NCI-H748 (cell line): ENCODE data around the gene FOXE3.

Source experiments
- DNase-seq: peaks from one replicate; lab custom pipeline; 2025; ENCODE audit not compliant: unreplicated experiment; lab: John Stamatoyannopoulos, UW

Gene FOXE3

DNA sequence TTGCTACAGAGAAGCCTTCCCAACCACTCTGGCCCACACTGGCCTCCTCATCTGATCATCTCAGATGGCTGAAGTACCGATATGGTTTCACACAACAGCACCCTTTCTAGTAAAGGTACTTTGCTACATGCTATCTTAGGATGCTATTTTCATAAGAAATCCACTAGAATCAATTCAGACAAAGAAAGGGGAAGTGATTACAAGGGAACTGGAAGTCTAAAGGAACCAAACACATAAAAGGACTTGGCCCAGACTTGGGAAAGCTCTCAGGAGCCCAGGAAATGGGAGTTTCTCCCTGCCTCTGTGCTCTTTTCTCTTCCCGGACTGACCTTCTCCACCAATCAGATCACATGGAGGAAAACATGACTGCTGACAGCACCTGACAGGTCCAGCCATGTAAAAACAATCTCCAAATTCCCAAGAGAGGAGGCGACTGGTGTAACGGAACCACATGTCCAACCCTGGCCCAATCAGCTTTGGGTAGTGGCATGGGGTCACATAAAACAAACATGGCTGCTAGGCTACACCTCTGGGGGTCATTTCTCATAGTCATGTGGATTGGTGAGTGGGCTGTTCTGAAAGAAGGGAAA is 12.7 kb upstream of the FOXE3 start:
- no peak for DNase-seq

DNA sequence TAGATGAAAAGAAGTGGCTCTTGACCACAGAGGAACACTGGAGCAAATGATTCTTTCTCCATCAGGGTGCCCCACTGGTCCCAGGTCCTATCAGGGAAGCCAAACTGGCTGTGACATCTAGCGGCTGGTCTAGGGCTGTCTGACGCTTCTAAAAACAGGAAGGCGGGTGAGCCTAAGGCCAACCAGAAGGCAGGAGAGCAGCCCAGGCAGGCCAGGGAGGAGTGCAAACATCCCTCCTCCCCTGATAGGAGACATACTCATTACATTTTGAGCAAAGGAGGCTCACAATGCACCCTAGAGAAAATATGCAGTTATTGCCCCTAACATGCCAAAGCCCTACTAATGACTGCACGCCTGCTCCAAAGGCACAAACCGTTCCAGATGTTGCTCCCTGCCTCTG is 10.4 kb upstream of the FOXE3 start:
- DNase-seq, result no peak

DNA sequence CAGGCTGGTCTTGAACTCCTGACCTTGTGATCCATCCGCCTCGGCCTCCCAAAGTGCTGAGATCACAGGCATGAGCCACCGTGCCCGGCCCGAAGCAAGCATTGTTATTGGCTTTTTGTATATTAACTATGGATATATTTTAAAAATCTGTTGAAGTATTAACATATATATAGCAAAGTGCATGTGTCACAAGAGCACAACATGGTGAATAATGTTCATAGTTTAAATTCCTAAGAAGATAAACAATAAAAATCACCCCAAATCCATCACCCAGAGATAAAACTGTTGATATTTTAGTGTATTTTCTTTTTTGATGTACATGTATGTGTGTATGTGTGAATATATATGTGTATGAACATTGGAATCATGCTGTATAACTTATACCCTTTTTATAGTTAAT is 9.1 kb upstream of the FOXE3 start:
- no peak for DNase-seq

DNA sequence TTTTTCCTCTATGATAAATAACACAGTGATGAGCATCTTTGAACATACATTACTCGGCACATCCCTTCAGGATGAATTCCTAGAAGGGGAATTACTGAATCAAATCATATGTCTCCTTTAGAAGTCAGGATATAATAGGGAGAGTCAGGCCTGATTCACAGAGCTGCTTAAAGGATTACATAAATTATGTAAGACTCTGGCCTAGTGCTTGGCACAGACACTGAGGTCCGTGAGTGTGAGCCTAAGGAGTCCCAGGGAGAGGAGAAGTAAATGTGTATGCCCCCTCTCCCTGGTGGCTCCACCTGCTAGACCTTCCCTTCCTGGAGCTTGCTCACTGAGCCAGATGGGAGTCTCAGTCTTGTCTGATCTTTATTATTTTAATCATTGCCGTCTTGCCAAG is 8.6 kb upstream of the FOXE3 start:
- DNase-seq, result no peak

DNA sequence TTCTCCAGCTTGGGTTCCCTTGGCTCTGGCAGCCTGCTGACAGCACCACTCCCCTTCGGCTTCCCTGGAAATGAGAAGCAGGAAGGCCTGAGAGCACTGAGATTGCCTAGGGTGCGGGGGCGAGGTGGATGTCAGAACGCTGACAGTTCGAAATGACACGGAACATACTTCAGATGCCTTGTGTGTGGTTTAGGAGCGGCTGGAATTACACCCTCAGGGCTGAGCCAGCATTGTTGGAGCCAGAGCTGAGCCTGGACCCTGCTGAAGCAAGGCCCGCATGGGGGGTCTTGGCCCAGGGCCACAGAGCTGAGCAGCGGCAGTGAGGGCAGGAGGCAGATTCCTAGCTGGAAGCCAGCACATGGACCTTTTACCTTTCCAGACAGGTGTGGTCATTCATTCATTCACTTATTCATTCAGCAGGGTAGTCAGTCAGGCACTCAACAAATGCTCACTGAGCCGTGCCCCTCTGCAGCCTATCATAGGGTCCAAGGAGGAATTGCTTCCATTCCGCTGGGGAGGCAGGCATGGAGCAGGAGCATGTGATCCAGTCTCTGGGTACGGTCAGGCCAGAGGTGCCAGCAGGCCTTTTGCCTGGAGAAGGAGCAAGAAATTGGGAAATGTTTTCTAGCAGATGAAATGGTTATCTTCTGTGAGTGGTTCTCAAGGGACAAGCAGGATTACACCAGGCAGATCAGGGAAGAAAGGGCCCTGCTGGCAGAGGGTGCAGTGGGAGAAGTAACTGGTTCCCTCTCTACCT is 6.6 kb upstream of the FOXE3 start:
- DNase-seq, result no peak

DNA sequence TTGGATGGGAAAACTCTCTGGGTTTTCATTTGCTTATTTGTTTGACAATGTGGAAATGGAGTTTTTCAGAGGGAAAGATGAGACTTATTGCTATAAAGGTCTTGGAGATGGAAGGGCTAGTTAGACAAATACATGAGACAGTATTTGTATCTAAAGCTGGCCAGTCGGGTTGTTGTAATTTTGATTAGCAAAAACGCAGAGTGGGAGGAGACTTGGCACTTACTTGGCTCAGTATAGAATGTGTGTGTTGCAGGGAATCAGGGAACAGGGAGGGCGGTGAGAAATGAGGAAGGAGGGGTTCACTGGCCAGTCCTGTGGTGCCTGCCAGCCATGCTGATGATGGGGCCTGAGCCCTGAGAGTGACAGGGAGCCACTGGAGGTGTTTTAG is 6.0 kb upstream of the FOXE3 start:
- DNase-seq, result no peak

DNA sequence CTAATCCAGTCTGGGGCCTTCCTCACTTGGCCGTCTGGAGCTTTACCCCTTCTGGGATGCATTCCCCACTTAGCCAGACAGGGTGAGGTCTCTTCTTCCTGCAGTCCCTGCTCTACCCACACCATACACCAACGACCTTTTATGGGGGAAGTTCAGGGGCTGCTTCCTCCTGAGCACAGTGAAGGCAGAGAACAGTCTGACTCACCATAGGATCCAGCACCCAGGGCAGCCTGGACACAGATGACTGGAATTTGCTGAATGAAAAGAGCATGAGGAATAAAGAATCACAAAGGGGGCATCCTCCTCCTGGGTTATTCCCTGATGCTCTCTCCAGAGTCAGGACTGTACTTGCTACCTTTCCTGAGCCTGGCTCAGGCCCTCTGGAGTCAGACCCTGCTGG is 4.6 kb upstream of the FOXE3 start:
- DNase-seq, result no peak

DNA sequence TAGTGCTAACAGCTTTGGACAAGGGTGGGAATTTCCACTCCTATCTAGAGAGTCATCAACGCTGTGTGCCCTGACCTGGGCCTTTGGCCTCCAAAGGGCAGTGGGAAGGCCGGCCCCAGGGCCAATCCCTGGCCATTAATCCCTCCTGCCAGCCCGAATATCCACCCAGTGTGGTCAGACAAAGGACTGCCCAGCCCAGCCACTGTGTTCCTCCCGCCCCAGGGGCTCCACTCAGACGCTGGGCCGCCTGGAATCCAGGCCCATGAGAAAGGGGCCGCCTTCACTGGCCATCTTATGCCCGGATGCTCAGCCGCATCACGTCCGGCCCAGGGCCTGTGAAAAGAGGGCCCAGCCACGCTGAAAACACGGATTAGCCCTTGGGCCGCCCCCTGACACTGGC is 3.6 kb upstream of the FOXE3 start:
- DNase-seq, result no peak

DNA sequence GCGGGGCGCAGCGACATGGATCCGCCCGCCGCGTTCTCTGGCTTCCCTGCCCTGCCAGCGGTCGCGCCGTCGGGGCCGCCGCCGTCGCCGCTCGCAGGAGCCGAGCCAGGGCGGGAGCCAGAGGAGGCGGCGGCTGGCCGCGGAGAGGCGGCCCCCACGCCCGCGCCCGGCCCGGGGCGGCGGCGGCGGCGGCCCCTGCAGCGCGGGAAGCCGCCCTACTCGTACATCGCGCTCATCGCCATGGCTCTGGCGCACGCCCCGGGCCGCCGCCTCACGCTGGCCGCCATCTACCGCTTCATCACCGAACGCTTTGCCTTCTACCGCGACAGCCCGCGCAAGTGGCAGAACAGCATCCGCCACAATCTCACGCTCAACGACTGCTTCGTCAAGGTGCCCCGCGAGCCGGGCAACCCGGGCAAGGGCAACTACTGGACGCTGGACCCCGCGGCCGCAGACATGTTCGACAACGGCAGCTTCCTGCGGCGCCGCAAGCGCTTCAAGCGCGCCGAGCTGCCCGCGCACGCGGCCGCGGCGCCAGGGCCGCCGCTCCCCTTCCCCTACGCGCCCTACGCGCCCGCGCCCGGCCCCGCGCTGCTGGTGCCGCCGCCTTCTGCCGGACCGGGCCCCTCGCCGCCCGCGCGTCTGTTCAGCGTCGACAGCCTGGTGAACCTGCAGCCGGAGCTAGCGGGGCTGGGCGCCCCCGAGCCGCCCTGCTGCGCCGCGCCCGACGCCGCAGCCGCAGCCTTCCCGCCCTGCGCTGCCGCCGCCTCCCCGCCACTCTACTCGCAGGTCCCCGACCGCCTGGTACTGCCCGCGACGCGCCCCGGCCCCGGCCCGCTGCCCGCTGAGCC is 459 bp downstream of the FOXE3 start:
- peak; percentile 78 for DNase-seq

DNA sequence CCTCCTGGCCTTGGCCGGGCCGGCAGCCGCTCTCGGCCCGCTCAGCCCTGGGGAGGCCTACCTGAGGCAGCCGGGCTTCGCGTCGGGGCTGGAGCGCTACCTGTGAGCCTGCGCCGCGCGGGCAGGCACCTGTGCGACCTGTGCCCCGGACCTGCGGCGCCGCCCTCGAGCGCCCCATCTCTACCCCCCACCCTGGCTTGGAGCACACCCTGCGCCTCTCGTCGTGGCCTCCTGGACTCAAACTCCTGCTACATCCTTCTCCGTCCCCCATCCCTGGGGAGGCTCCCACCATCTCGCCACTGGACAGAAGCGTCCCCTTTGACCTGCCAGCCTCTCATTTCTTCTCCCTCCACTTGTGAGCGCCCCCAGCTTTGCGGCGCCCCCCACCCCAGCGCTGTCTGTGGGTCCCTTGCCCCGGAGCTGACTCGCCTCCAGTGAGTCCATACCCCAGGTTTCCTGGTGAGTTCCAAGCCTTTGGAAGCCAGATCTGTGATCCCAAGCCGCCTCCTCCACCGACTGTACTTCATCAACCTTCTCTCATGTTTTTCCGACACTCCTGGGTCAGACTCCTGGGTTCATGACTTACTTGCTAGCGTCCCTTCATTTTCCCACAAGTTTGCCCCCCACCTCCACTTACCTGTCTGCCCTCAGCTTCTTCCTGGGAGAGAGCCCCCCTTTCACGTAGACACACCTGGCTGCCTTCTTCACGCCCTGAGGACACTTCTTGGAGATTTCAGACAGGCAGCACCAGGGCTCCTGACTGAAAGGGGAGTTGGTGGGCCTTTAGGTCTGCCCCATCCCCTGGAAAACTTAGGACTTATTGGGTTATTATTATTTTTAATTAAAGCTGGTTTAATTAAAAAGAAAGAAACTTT is 1.3 kb downstream of the FOXE3 start:
- DNase-seq, result no peak

DNA sequence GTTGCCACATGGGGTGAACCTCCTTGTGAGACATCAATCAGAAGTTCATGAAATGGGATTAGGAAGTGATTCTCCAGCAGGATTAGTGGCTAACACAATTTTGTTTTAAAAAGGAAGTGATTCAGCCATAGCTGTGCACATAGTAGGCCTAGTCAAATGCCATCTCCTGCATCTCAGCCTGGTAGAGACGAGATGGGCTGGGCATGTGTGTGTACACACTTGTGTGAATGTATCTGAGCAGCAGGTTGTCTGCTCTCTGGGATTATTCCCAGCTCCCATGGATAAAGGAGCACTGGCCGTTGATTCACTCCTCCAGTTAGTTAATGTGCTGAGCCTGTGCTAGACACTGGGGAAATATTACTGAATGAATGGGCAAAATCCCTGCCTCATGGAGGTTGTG is 2.0 kb downstream of the FOXE3 start:
- DNase-seq, result no peak

DNA sequence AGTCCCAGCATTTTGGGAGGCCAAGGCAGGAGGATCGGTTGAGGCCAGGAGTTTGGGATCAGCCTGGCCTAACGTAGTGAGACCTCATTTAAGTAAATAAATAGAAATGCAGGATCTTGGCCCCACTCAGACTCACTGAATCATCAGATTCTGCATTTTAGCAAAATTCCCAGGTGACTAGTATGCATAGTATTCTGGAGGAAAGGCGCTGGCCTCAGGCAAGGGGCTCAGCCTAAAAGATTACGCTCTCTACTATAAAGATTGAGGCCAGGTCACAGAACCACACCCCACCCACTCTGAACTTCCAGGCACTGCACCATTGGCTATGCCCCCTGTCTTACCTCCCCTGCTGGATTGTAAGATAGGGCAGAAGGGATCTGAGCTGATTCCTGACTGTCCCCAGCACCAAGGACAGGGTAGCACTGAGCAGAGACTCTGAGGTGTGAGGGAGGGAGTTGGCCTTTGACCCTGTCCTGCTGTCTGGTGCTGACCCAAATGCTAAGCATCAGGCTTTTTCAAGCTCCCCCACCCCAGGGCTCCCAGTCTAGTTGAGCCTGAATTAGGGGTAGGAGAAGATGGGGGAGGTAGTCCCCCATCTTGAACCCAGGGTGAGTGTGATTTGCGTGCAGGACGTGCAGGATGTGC is 2.7 kb downstream of the FOXE3 start:
- DNase-seq, result no peak

DNA sequence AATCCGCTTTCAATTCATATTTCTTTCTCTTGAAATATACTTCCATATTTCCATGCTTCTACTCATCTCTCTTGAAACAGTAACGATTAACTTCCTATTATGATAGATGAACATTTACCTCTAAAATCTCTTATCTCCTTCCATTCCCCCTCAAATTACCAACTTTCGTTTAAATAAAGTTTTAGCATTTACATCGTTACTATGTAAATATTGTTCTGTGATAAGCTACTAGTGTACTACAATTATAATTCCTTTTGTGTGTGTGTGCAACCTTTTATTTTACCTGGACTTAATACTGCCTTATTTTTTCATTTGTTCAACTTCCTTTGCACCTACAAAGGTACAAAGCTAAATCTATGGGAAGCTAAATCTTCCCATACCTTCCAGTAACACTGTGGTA is 4.5 kb downstream of the FOXE3 start:
- no peak for DNase-seq

DNA sequence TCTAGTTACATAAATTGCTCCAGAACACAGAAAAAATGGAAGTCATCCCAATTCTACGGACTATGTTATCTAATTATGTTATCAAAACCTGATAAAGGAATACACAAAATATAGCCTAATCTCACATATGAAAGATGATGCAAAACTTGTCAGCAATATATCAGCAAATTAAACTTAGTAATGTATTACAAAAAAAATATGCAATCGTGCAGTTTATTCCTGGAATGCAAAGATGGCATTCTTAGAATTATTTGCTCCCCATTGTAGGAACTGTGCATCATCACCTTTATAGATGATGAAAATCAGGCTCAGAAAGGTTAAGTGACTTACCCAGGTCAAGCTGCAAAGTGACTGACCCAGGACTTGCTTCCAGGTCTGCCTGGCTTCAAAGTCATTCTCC is 7.8 kb downstream of the FOXE3 start:
- DNase-seq, result no peak

DNA sequence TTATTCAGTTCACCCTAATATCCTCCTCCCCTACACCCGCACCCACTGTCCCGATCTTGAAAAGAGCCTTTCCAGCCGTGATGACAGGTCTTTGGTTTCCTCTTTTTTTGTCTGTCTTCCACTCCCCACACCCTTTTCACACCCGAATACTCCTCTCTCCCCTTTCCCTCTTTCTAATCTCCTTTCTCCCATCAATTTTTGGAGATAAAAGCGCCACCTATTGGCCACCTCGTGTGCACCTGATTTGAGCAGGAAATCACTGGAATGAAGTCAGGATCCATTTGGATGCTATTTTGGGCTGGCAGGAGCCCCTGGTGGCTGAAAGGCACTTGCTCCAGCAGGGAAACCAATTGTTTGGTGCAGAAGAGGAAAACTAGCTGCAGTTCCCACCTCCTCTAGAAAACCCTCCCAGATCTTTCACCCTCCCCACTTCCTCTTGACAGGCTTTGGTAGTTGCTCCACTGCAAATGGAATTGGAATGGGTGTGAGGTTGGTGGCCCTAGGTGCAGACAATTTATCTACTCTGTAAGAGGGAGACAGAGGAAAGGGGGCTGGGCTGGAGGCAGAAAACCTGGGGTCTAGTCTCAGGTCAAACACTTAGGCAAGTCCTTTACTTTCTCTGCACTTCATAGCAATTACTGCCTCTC is 8.4 kb downstream of the FOXE3 start:
- peak; percentile 75 for DNase-seq

DNA sequence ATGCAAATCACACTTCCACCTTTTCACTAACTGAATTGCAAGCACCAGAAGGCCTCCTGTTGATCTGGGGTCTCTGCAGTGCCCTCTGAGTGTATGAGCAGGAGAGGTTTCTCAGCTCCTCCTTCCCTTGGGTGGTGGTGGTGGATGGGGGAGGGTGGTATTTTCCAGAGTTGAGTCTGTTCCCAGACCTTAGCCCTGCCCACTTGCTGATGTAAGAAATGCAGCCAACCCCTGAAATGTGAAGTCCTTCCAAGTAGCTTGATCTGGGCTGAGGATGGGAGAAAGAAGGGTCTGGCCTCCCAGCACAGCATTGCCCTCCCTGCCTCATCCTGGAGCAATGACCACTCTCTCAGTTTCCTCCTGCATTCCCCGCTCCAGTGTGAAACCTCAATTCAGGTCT is 15.4 kb downstream of the FOXE3 start:
- no peak for DNase-seq

DNA sequence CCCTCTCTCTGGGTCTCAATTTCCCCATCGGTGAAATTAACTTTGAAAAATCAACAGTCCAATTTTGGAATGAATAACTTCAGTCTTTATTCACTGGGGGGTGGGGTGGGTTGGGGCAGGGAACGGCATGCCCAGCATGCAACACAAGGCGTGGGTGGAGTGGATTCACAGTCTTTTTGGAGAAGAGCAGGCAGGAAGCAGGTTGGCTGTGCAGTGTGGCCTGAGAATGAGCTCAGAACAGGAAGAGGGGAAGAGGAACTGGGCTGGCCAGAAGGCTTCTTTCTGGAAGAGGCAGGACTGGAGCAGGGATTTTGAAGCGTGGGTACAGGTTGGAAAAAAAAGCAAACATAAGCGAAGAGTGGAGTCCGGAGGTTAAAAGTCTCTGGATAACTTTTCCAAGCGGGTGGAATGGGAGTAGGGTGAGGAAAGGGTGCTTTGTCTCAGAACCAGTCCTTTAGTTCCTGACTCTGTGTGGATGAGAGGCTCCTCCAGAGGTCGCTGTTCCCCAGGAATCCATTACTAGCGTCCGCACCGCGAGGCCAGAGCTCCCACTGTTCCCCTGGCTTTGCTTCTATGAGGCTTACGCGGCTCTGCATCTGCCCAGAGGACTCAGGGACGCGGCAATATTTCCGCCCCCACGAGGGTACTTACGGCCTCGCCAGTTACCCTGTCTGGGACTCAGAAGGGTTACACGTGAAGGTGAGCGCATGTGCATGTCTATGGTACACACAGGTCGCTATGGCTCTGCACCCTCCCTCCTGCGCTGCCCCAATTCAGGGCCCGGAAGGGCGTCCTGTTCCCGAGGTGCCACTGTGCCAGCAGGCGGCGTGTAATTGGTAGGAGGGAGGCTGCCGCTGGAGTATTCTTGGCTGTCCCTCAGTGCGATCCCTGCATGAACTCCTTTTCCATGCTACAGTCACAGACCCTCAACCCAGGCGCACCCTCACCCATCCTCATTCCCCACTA is 16.3 kb downstream of the FOXE3 start:
- DNase-seq, result peak; percentile 83

DNA sequence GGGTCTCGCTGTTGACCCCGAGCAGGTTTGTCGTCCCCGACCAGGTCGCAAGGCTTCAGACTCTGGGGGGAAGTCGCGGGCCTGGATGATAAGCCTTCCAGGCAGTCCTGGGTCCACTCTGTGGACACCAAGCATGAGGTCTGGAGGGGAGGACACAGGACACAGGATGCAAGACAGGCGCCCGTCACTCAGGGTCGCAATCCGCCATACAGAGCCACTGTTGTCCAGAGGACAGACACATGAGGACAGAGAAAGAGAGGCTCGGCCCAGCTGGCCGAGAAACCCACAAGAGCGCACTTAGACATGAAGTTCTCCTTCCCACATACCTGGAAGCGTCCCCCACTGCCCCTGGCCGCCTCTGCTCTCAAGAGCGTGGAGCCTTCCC is 16.9 kb downstream of the FOXE3 start:
- DNase-seq, result no peak

DNA sequence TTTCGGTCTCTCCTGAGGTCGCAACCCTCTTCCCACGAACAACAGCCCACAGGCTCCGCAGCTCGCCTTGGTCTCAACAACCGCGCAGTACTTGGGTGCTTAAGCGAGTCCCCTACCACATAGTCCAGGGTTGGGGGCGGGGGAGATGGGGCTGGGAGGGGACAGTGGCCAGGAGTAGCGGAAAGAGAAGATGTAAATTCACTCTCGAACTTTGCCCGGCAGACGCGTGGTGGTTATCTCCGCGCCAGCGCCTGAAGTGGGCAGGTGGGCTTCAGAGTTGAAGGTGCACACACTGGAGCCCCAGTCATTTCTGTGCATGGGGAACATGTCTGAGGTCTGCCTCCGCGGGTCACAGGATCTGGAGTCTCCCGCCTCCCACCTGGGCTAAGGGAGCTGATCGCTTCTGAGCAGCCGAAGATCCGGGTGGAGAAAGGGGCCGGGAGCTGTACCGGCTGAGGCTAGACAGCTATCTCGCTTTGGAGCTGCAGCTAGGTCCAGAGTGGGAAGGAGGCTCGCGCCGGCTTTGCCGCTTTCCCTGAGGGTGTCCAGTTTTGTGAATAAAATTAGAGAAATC is 17.5 kb downstream of the FOXE3 start:
- DNase-seq, result no peak
